ENCODE results near the gene SYNPO.

Gene SYNPO

DNA sequence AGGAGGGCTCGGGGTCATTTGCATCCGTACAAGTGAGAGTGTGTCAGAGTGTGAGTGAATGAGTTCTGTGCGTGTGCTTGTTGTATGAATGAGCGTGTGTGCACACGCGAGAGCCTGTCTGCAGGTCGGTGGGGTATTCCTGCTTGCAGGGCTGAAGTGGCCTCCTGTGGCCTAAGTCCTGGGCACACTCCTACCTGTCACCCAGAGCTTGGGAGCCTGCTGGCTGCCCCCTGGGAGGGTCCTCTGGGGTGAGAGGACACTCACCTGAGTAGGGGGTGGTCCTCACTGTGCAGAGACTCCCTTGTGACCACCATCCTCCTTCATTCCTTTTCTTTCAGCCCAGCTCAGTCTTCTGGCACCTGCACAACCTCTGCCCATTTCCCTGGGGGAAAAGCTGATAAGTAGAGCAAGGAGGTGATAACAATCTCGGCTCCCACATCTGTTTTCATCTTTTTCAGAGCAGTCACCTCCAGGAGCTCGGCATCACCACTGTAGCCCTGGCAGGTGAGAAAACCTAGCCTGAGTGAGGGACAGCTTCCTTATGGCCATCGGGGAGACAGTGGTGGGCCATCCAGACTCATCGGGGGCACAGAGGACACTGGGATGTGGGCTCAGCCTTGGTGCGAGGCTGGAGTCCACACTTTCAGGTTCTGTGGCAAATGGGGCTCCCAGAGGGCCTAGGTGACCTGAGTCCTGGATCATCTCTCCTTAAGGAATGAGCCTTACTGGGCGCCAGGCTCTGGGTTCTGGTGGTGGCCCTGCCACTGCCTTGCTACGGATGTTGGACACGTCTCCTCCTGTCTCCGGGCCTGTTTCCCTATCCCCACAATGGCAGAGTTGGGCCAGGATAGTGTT is 38.7 kb upstream of the SYNPO start:
- CTCF ChIA-PET = interaction anchor here (0.8 to 1.2 kb wide), 2 partner anchors 11 to 13 kb away, joined by 3 to 4 read pairs; no protein-coding TSS in a partner anchor
- no peak overlapping the region for H3K27ac ChIP-seq (ENCODE audit: insufficient read depth in 1 of 2, low read depth in 1 of 2, low read length in 2 of 2, poor library complexity in 1 of 2, severe bottlenecking in 2 of 2)

DNA sequence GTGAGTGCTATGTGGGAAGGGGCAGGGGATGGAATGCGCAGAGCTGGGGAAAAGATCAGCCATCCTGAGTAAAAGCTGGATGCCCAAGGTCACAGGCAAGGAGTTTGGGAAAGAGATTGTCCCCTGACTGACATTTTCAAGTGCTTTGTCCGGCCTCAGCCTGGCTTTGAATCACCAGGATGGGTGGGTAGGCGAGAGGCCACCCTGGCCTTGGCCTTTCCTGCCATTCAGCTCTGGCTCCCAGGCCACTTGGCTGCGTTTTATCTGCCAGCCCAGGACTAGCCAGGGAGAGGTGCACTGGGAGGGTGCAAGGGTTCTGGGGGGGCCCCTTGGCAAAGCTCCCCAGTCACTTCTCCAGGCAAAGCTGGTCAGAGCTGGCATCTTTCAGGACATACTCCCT is 37.4 kb upstream of the SYNPO start:
- 100% methylated on average over 4 of the region's 4 CpGs for WGBS (ENCODE audit: insufficient coverage)
- Histone ChIP-seq H3K36me3 (ENCODE audit: control insufficient read depth in 4 of 4, insufficient read depth in 4 of 4, low read length in 3 of 4) (no peaks in the 10 kb centered on the region), H3K27me3 (replicated peaks in 2 of 5; ENCODE audit: control insufficient read depth in 4 of 5, insufficient read depth in 5 of 5, low read length in 4 of 5) (no peaks in the 10 kb centered on the region), H3K4me3 (ENCODE audit: control insufficient read depth in 1 of 7, extremely low read depth in 1 of 7, insufficient read depth in 4 of 7, low read depth in 2 of 7, low read length in 6 of 7) (no peak overlapping the region), H3K9me3 (ENCODE audit: control extremely low read depth in 1 of 5, control insufficient read depth in 4 of 5, insufficient read depth in 2 of 5, low read depth in 1 of 5, low read length in 4 of 5) (no peaks in the 10 kb centered on the region), H3K27ac (ENCODE audit: insufficient read depth in 1 of 2, low read depth in 1 of 2, low read length in 2 of 2, poor library complexity in 1 of 2, severe bottlenecking in 2 of 2) (no peak overlapping the region), H3K4me1 (ENCODE audit: control extremely low read depth in 1 of 4, control insufficient read depth in 4 of 4, insufficient read depth in 4 of 4, low read length in 3 of 4) (peaks cover 0 to 3% (median 0%) of the 10 kb centered on the region in 4 experiments)
- ChIA-PET POLR2A (interaction anchor here (0.6 kb wide), 1 partner anchor 9 kb away, joined by 3 read pairs; no protein-coding TSS in a partner anchor), CTCF (interaction anchor here (0.6 to 0.9 kb wide), 3 partner anchors 11 to 51 kb away, joined by 3 read pairs; no protein-coding TSS in a partner anchor)
- no peak for DNase-seq

More for the DNA sequence above, 38.7 kb upstream of the SYNPO start:
- no peak overlapping the region for H3K4me3 ChIP-seq (ENCODE audit: control insufficient read depth in 1 of 7, extremely low read depth in 1 of 7, insufficient read depth in 4 of 7, low read depth in 2 of 7, low read length in 6 of 7)
- H3K36me3 ChIP-seq (ENCODE audit: control insufficient read depth in 4 of 4, insufficient read depth in 4 of 4, low read length in 3 of 4) = no peaks in the 10 kb centered on the region
- WGBS (ENCODE audit: insufficient coverage) = 93% methylated on average over 13 of the region's 16 CpGs
- H3K27me3 ChIP-seq (replicated peaks in 2 of 5; ENCODE audit: control insufficient read depth in 4 of 5, insufficient read depth in 5 of 5, low read length in 4 of 5) = no peaks in the 10 kb centered on the region
- POLR2A ChIA-PET = no interaction called here
- no peak for DNase-seq
- no peaks in the 10 kb centered on the region for H3K9me3 ChIP-seq (ENCODE audit: control extremely low read depth in 1 of 5, control insufficient read depth in 4 of 5, insufficient read depth in 2 of 5, low read depth in 1 of 5, low read length in 4 of 5)
- H3K4me1 ChIP-seq (ENCODE audit: control extremely low read depth in 1 of 4, control insufficient read depth in 4 of 4, insufficient read depth in 4 of 4, low read length in 3 of 4) = peaks cover 0 to 4% (median 3%) of the 10 kb centered on the region in 4 experiments

DNA sequence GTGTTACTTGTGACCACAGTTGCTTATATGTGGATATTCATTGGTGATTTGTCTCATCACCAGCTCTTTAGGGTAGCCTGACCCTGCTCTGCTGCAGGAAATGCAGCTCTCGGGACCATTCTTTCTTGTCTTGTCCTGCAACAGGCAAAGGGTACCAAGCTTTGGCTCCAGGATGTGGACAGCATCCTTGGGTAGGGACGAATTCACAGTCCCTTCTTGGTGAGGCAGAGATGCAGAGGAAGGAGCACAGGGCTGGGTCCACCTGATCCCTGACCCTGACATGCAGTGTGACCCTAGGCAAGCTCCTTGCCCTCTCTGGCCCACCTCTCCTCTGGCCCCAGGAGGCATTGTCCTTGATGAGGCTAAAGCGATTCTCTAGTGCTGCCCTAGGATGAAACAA is 37.0 kb upstream of the SYNPO start:
- Histone ChIP-seq H3K9me3 (ENCODE audit: control extremely low read depth in 1 of 5, control insufficient read depth in 4 of 5, insufficient read depth in 2 of 5, low read depth in 1 of 5, low read length in 4 of 5) (no peaks in the 10 kb centered on the region), H3K4me1 (ENCODE audit: control extremely low read depth in 1 of 4, control insufficient read depth in 4 of 4, insufficient read depth in 4 of 4, low read length in 3 of 4) (peaks cover 0 to 3% (median 0%) of the 10 kb centered on the region in 4 experiments), H3K27me3 (replicated peaks in 2 of 5; ENCODE audit: control insufficient read depth in 4 of 5, insufficient read depth in 5 of 5, low read length in 4 of 5) (no peaks in the 10 kb centered on the region), H3K27ac (ENCODE audit: insufficient read depth in 1 of 2, low read depth in 1 of 2, low read length in 2 of 2, poor library complexity in 1 of 2, severe bottlenecking in 2 of 2) (no peak overlapping the region), H3K36me3 (ENCODE audit: control insufficient read depth in 4 of 4, insufficient read depth in 4 of 4, low read length in 3 of 4) (no peaks in the 10 kb centered on the region), H3K4me3 (ENCODE audit: control insufficient read depth in 1 of 7, extremely low read depth in 1 of 7, insufficient read depth in 4 of 7, low read depth in 2 of 7, low read length in 6 of 7) (no peak overlapping the region)
- no peak for DNase-seq
- POLR2A ChIA-PET = interaction anchor here (0.6 kb wide), 1 partner anchor 9 kb away, joined by 3 read pairs; no protein-coding TSS in a partner anchor
- CTCF ChIA-PET = interaction anchor here (0.6 to 1.4 kb wide), 4 partner anchors 10 to 51 kb away, joined by 3 read pairs; no protein-coding TSS in a partner anchor
- WGBS (ENCODE audit: insufficient coverage) = 94% methylated on average over 2 of the region's 3 CpGs

DNA sequence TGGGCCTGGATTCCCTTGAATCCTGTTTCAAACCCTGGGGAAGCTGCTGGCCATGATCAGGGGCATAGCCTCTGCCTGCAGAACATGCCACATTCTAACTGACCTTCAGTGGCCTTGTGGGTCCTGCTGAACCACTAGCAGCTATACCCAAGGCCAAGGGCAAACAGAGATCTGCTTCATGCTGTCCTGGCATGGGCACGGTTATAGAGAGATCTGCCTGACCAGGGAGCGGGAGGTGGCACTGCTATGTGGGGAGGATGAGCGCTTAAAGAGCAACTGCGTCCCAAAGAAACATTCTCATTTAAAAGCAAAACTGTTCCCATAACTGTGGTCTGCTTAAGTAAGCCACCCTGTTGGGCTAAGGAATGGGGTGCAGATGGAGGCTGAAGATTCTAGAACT is 36.5 kb upstream of the SYNPO start:
- CTCF ChIA-PET = interaction anchor here (1.4 kb wide), 1 partner anchor 11 kb away, joined by 3 read pairs; no protein-coding TSS in a partner anchor
- POLR2A ChIA-PET = no interaction called here
- Histone ChIP-seq H3K36me3 (ENCODE audit: control insufficient read depth in 4 of 4, insufficient read depth in 4 of 4, low read length in 3 of 4) (no peaks in the 10 kb centered on the region), H3K4me3 (ENCODE audit: control insufficient read depth in 1 of 7, extremely low read depth in 1 of 7, insufficient read depth in 4 of 7, low read depth in 2 of 7, low read length in 6 of 7) (no peak overlapping the region), H3K9me3 (ENCODE audit: control extremely low read depth in 1 of 5, control insufficient read depth in 4 of 5, insufficient read depth in 2 of 5, low read depth in 1 of 5, low read length in 4 of 5) (no peaks in the 10 kb centered on the region), H3K4me1 (ENCODE audit: control extremely low read depth in 1 of 4, control insufficient read depth in 4 of 4, insufficient read depth in 4 of 4, low read length in 3 of 4) (peaks cover 0 to 3% (median 0%) of the 10 kb centered on the region in 4 experiments), H3K27ac (ENCODE audit: insufficient read depth in 1 of 2, low read depth in 1 of 2, low read length in 2 of 2, poor library complexity in 1 of 2, severe bottlenecking in 2 of 2) (no peak overlapping the region), H3K27me3 (replicated peaks in 2 of 5; ENCODE audit: control insufficient read depth in 4 of 5, insufficient read depth in 5 of 5, low read length in 4 of 5) (no peaks in the 10 kb centered on the region)
- DNase-seq = no peak
- WGBS (ENCODE audit: insufficient coverage) = 83% methylated on average over 1 of the region's 4 CpGs

DNA sequence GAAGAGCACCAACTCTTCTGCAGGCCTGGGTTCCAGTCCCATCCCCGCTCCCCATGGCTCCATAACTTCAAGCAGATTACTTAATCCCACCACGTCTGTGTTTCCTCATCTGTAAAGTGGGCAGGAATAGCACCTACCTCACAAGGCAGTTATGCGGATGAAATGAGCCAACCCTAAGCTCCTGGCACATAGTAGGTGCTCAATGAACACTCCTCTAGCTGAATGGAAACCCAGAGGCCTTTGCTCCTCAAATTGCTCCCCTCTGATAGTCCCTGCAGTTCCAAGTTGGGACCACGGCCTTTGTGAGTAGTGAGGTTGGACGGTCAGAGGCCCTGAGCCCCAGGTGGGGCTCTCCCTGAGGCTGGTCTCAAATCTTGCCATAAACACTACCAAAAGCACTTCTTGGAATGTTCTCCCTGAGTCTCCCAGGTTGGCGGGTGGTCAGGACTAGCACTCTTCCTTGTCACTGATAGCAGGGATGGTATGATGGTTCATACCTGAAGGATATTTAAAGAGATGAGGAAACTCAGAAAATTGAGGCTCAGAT is 35.5 kb upstream of the SYNPO start:
- WGBS (ENCODE audit: insufficient coverage) = 92% methylated on average over 2 of the region's 6 CpGs
- no peaks in the 10 kb centered on the region for H3K36me3 ChIP-seq (ENCODE audit: control insufficient read depth in 4 of 4, insufficient read depth in 4 of 4, low read length in 3 of 4)
- ChIA-PET POLR2A (no interaction called here), CTCF (interaction anchor here (1.4 kb wide), 1 partner anchor 12 kb away, joined by 3 read pairs; no protein-coding TSS in a partner anchor)
- no peaks in the 10 kb centered on the region for H3K27me3 ChIP-seq (replicated peaks in 2 of 5; ENCODE audit: control insufficient read depth in 4 of 5, insufficient read depth in 5 of 5, low read length in 4 of 5)
- peaks cover 0 to 3% (median 0%) of the 10 kb centered on the region in 4 experiments for H3K4me1 ChIP-seq (ENCODE audit: control extremely low read depth in 1 of 4, control insufficient read depth in 4 of 4, insufficient read depth in 4 of 4, low read length in 3 of 4)
- no peak overlapping the region for H3K4me3 ChIP-seq (ENCODE audit: control insufficient read depth in 1 of 7, extremely low read depth in 1 of 7, insufficient read depth in 4 of 7, low read depth in 2 of 7, low read length in 6 of 7)
- no peaks in the 10 kb centered on the region for H3K9me3 ChIP-seq (ENCODE audit: control extremely low read depth in 1 of 5, control insufficient read depth in 4 of 5, insufficient read depth in 2 of 5, low read depth in 1 of 5, low read length in 4 of 5)
- DNase-seq = no peak
- H3K27ac ChIP-seq (ENCODE audit: insufficient read depth in 1 of 2, low read depth in 1 of 2, low read length in 2 of 2, poor library complexity in 1 of 2, severe bottlenecking in 2 of 2) = no peak overlapping the region

DNA sequence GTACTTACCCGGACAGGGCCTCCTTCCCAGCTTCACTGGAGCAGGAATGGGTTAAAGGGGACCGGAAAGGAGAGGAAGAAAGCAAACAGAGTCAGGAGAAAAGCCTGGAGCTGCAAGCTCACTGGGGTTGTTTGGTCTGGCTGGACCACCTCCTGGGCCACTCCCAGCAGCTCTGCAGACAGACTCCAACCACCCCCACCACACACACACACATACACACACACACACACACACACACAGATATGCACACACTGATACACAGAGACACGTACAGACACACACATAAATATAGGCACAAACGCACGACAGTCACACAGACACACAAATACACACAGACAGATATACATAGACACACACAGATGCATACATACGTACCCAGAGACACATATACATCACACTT is 34.9 kb upstream of the SYNPO start:
- Histone ChIP-seq H3K27ac (ENCODE audit: insufficient read depth in 1 of 2, low read depth in 1 of 2, low read length in 2 of 2, poor library complexity in 1 of 2, severe bottlenecking in 2 of 2) (no peak overlapping the region), H3K36me3 (ENCODE audit: control insufficient read depth in 4 of 4, insufficient read depth in 4 of 4, low read length in 3 of 4) (no peaks in the 10 kb centered on the region), H3K27me3 (replicated peaks in 2 of 5; ENCODE audit: control insufficient read depth in 4 of 5, insufficient read depth in 5 of 5, low read length in 4 of 5) (no peaks in the 10 kb centered on the region), H3K9me3 (ENCODE audit: control extremely low read depth in 1 of 5, control insufficient read depth in 4 of 5, insufficient read depth in 2 of 5, low read depth in 1 of 5, low read length in 4 of 5) (no peaks in the 10 kb centered on the region), H3K4me1 (ENCODE audit: control extremely low read depth in 1 of 4, control insufficient read depth in 4 of 4, insufficient read depth in 4 of 4, low read length in 3 of 4) (no peaks in the 10 kb centered on the region), H3K4me3 (ENCODE audit: control insufficient read depth in 1 of 7, extremely low read depth in 1 of 7, insufficient read depth in 4 of 7, low read depth in 2 of 7, low read length in 6 of 7) (no peak overlapping the region)
- ChIA-PET POLR2A (no interaction called here), CTCF (no interaction called here)
- no peak for DNase-seq
- 97% methylated on average over 5 of the region's 6 CpGs for WGBS (ENCODE audit: insufficient coverage)

DNA sequence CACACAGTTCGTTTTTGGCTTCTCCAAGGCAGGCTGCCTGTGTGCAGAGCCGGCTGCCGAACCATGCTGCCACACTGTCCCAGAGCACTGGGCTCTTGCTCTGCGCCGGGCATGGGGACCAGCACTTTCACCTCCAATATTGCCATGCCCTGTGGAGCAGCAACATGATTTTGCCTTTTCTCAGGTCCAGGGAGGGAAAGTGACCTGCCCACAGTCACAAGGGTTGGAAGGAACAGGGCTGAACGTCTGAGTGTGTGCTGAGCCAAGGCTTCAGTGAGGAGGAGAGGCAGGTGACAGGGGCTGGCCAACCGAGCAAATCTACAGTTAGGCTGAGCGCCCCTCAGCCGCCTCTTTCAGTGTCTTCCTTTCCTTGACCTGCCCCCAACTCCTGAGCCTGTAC is 34.0 kb upstream of the SYNPO start:
- H3K27ac ChIP-seq (ENCODE audit: insufficient read depth in 1 of 2, low read depth in 1 of 2, low read length in 2 of 2, poor library complexity in 1 of 2, severe bottlenecking in 2 of 2) = no peak overlapping the region
- 81% methylated on average over 5 of the region's 9 CpGs for WGBS (ENCODE audit: insufficient coverage)
- DNase-seq = no peak
- H3K36me3 ChIP-seq (ENCODE audit: control insufficient read depth in 4 of 4, insufficient read depth in 4 of 4, low read length in 3 of 4) = no peaks in the 10 kb centered on the region
- H3K4me1 ChIP-seq (ENCODE audit: control extremely low read depth in 1 of 4, control insufficient read depth in 4 of 4, insufficient read depth in 4 of 4, low read length in 3 of 4) = no peaks in the 10 kb centered on the region
- CTCF ChIA-PET = no interaction called here
- POLR2A ChIA-PET = no interaction called here
- H3K27me3 ChIP-seq (replicated peaks in 2 of 5; ENCODE audit: control insufficient read depth in 4 of 5, insufficient read depth in 5 of 5, low read length in 4 of 5) = no peaks in the 10 kb centered on the region
- H3K9me3 ChIP-seq (ENCODE audit: control extremely low read depth in 1 of 5, control insufficient read depth in 4 of 5, insufficient read depth in 2 of 5, low read depth in 1 of 5, low read length in 4 of 5) = no peaks in the 10 kb centered on the region
- no peak overlapping the region for H3K4me3 ChIP-seq (ENCODE audit: control insufficient read depth in 1 of 7, extremely low read depth in 1 of 7, insufficient read depth in 4 of 7, low read depth in 2 of 7, low read length in 6 of 7)
